Activated naive CD4-positive, alpha-beta T cell treated with anti-CD3 and anti-CD28 coated beads for 36 hours (primary cell): ENCODE data around the gene RARB. TPM values are rescaled to one million over a fixed set of nuclear protein-coding genes. Genes with fewer than 3 reads are reported as not detected.

Source experiments
- CTCF ChIA-PET: fragments of 350-600 bp; sonication (Branson Sonifier 250); formaldehyde crosslinking; loops from one replicate; lab custom pipeline; 2021; ENCODE audit warnings: antibody characterized with exemption; lab: Charles Lee
- DNase-seq: peaks from one replicate; pipeline ENCODE4 v3.0.0-alpha.2; 2020
- H3K27ac Mint-ChIP-seq: one replicate; pipeline ENCODE4 v1.8.0; 2021; ENCODE audit warnings: mild to moderate bottlenecking, mixed read lengths
- H3K27me3 Mint-ChIP-seq: one replicate; pipeline ENCODE4 v1.8.0; 2021; ENCODE audit warnings: low read depth, mixed read lengths
- H3K36me3 Mint-ChIP-seq: one replicate; pipeline ENCODE4 v1.8.0; 2021; ENCODE audit warnings: low read depth, mixed read lengths
- H3K4me1 Mint-ChIP-seq: one replicate; pipeline ENCODE4 v1.8.0; 2021; ENCODE audit warnings: low read depth, mixed read lengths
- H3K4me3 Mint-ChIP-seq: one replicate; pipeline ENCODE4 v1.8.0; 2021; ENCODE audit warnings: mild to moderate bottlenecking, moderate library complexity, mixed read lengths
- H3K9me3 Mint-ChIP-seq: one replicate; pipeline ENCODE4 v1.8.0; 2021; ENCODE audit warnings: mixed read lengths
- intact Hi-C: fragments of 100-400 bp; cut with micrococcal nuclease; formaldehyde crosslinking; loops from one replicate; pipeline ENCODE4 v1.15.1; 2023
- total RNA-seq, 2 experiments: library from RNA; stranded (reverse); gene quantifications; one replicate each; pipeline ENCODE4 v1.2.3, GENCODE V29; 2021

RARB gene
- total RNA-seq, 2 experiments from 2014 or later: not detected

DNA sequence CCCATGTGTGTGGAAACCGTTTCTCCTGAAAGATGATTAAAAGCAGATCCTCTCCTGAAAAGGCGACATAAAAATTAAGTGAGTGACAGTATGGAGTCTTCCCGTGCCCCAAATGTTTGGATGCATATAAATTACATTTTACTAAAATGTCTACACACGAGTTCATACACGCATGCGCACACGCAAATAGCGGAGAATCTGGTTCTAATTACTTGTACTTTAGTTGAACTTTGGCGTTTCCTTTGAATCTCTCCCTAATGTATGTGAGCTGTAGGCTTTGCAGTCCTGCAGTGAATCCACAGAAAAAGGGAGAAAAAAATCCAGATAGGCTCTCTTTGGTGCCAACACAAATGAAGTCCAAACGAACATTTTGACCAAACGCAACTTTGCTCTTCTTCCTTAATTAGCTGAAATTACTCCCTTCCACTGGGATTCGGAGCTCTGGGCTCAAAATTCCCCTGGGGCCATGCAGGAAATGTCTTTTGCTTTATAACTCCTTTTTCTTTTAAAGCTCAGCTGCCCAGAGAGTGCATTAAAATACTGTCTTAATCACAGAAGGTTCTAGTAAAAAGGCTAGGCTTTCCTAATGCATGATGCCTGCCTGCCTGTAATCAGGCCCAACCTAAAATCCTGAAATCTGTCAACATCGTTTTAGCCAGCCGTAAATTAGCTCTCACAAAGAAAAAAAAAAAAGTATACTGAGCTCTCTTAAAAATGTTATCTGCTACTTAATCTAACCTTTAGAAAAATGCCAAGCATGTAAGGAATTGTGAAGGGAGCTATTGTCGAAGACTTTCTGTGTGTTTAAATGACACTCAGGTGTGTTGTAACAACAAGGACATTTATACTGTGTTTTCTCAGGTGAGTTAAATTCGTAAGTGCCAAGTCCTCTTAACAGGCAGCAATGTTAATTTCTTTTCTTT is 26.2 kb downstream of the RARB start:
- no peak for DNase-seq
- no peaks in the 10 kb centered on the region for H3K36me3 Mint-ChIP-seq
- intact Hi-C loops: no loop called here
- peaks cover 3% of the 10 kb centered on the region for H3K27me3 Mint-ChIP-seq
- H3K9me3 Mint-ChIP-seq: no peaks in the 10 kb centered on the region
- H3K27ac Mint-ChIP-seq: no peak overlapping the region
- CTCF ChIA-PET: interaction anchor here (0.9 kb wide), 1 partner anchor 10 kb away, joined by 3 read pairs; no protein-coding TSS in a partner anchor
- H3K4me3 Mint-ChIP-seq: no peak overlapping the region
- H3K4me1 Mint-ChIP-seq: no peaks in the 10 kb centered on the region

DNA sequence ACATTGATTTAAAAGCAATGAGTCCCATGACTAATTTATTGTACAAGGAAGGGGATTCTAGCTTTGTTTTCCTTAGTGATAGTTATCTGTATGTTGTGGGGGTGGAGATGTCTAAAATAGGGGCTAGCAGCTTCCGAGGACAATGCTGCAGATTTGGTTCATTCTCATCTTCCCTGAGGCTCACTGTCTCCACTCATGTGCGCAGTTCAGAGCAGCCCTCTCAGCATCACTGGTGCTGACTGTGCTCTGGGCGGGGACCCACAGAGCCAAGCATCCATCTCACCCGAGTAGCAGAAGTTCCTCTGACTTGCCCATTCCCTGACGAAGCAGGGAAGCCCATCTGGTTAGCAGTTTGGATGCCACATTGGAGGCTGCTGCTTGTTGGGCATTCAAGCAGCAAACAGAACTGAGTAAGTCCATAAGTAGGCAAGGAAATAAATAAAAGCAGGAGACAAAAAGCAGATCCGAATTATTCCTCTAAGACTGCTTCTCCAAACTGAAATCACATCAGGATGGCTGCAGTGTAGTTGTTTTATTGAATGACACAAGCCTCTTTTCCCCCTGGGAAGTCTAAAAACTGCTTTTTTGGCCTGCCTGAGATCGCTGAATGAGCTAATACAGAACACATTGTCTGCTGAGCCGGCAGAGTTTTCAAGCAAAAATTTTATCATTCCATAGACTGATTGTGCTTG is 27.5 kb downstream of the RARB start:
- CTCF ChIA-PET: interaction anchor here (1.6 kb wide), 1 partner anchor 14 kb away, joined by 5 read pairs; no protein-coding TSS in a partner anchor
- H3K4me1 Mint-ChIP-seq: no peaks in the 10 kb centered on the region
- H3K4me3 Mint-ChIP-seq: no peak overlapping the region
- DNase-seq: no peak
- H3K27me3 Mint-ChIP-seq: peaks cover 3% of the 10 kb centered on the region
- H3K9me3 Mint-ChIP-seq: no peaks in the 10 kb centered on the region
- no peaks in the 10 kb centered on the region for H3K36me3 Mint-ChIP-seq
- intact Hi-C loops: no loop called here
- H3K27ac Mint-ChIP-seq: no peak overlapping the region

DNA sequence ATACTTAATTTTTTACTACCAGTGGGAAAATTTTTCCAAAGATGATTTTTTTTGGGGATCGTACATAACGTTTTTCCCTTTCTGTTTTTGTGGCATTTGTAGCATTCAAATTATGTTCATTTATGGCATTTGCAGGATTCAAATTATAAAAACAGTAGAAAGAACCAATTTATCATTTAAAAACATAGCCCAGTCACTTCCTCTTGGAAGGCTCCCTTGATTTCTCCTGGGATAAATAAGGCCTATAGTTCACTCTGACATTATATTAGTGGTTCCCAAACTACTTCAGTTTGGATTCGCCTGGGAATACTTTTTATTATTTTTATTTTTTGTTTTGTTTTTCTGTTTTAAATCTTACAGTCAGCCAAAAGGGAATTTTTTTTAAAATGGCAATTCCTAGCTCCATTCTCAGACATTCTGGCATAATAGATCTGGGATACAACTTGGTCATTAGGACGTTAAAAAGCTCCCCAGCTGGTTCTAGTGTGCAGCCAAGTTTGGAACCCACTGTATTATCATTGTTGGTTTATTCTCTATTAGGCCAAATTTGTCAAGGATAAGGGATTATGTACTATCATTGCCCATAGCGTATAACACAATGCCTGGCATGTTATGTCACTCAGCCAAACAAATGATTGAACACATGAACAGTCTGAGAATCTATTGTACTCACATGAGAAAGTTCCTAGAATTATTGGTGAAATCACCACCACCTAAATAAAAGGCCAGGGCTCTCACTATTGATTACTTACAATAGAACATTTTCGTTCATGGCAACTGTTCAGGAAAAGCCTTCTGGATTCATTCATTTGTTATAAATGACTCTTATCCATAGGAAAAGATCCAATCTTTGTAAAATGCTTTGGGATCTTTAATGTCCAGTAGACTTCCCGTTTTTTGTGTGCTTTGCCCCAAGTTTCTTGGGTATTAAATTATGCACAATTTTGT is 28.9 kb downstream of the RARB start:
- DNase-seq: no peak
- H3K4me3 Mint-ChIP-seq: no peak overlapping the region
- H3K27ac Mint-ChIP-seq: no peak overlapping the region
- H3K4me1 Mint-ChIP-seq: no peaks in the 10 kb centered on the region
- H3K36me3 Mint-ChIP-seq: no peaks in the 10 kb centered on the region
- intact Hi-C loops: no loop called here
- peaks cover 3% of the 10 kb centered on the region for H3K27me3 Mint-ChIP-seq
- H3K9me3 Mint-ChIP-seq: no peaks in the 10 kb centered on the region
- CTCF ChIA-PET: interaction anchor here (1.6 kb wide), 1 partner anchor 15 kb away, joined by 5 read pairs; no protein-coding TSS in a partner anchor

DNA sequence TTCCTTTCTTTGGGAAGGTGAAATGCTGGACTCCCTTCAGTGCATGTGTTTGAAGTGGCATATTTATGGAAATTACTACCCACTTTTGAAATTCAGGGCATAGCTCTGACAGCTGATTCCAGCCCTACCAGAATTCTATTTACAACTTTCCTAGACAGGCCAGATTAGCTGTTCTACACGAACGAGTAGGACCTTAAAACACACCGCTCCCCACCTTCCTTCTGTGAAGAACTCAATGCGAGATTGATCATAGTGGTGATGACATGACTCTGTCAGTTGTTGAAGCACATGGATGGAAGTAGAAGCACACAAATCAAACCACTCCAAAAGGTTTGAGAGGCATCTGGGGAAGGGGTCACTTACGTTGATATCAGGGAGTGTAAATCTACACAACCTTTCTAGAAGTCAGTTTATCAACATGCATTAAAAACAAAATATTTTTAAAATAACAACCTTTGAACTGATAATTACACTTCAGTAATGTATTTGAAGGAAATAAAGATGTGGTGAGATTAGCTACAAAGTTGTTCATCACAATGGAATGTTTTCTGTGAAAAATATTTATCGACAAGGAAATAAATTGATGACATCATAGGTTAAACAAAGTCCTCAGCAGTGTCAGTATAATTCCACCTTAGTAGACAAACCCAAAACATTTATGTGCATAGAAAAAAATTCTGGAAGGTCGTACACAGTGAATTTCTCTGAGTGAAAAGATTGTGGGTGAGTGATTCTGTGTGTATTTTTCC is 29.8 kb downstream of the RARB start:
- no peak for DNase-seq
- CTCF ChIA-PET: no interaction called here
- Mint-ChIP-seq H3K36me3 (no peaks in the 10 kb centered on the region), H3K27ac (no peak overlapping the region), H3K4me3 (no peak overlapping the region), H3K4me1 (no peaks in the 10 kb centered on the region), H3K9me3 (no peaks in the 10 kb centered on the region), H3K27me3 (peaks cover 3% of the 10 kb centered on the region)
- intact Hi-C loops: no loop called here

DNA sequence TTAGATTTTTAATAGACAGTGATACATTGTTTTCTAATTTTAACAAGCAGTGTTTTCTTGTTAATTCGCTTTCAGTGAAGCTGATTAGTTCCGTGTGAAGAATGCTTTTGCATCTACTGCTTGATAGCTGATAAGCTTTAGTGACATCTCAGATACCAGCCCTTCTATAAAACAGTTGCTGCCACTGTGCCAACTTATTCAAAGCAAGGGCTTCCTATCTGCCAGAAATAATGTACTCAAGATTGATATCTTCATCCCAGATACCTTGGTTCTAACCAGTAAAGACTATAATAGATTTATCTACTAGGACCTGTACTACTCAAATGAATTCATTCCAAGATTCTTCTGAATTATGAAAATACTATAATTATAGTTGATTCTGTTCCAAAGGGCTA is 30.4 kb downstream of the RARB start:
- Mint-ChIP-seq H3K36me3 (no peaks in the 10 kb centered on the region), H3K4me3 (no peak overlapping the region), H3K27ac (no peak overlapping the region), H3K27me3 (peaks cover 3% of the 10 kb centered on the region), H3K4me1 (no peaks in the 10 kb centered on the region), H3K9me3 (no peaks in the 10 kb centered on the region)
- DNase-seq: no peak
- CTCF ChIA-PET: no interaction called here
- intact Hi-C loops: no loop called here

DNA sequence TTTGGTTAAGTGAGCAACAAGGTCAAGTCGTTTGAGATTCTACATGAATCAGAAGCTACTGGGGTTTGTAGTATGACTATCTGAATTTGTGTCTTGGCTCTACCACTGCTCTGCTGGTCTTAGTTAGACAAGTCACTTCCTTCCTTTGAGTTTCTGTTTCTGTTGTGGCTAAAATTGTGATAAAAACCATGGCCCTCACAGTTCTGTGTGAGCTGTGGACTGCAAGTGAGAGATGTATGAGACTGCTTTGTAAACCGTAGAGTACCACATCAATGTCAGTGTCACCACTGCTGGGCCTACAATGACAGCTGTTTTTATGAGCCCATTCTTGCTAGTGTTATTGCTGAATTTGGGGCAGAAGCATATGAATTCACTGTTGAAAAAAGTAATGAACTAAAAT is 32.7 kb downstream of the RARB start:
- H3K9me3 Mint-ChIP-seq: no peaks in the 10 kb centered on the region
- intact Hi-C loops: no loop called here
- DNase-seq: no peak
- no peak overlapping the region for H3K27ac Mint-ChIP-seq
- no peaks in the 10 kb centered on the region for H3K4me1 Mint-ChIP-seq
- H3K4me3 Mint-ChIP-seq: no peak overlapping the region
- CTCF ChIA-PET: no interaction called here
- no peaks in the 10 kb centered on the region for H3K36me3 Mint-ChIP-seq
- no peaks in the 10 kb centered on the region for H3K27me3 Mint-ChIP-seq

DNA sequence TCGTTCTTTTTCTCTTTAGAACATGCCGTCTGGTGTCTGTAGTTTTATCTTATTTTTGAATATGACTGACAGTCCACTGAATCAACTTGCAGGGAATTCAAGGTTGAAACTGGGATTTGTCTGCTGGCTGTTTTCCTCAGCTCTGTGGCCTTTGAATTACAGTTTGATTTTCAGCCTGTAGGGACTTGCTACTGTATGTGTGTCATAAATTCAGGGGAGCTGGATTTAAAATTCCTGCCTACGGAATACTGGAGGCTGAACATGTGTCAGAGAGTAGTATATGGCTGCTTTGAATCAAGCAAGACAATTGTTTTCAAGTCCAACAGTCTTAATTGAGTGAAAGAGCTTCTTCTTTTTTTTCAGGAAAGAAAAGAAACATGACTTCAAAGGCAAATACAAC is 33.9 kb downstream of the RARB start:
- intact Hi-C loops: no loop called here
- Mint-ChIP-seq H3K27me3 (no peaks in the 10 kb centered on the region), H3K4me3 (no peak overlapping the region), H3K4me1 (no peaks in the 10 kb centered on the region), H3K9me3 (no peaks in the 10 kb centered on the region), H3K36me3 (no peaks in the 10 kb centered on the region), H3K27ac (no peak overlapping the region)
- CTCF ChIA-PET: no interaction called here
- no peak for DNase-seq

DNA sequence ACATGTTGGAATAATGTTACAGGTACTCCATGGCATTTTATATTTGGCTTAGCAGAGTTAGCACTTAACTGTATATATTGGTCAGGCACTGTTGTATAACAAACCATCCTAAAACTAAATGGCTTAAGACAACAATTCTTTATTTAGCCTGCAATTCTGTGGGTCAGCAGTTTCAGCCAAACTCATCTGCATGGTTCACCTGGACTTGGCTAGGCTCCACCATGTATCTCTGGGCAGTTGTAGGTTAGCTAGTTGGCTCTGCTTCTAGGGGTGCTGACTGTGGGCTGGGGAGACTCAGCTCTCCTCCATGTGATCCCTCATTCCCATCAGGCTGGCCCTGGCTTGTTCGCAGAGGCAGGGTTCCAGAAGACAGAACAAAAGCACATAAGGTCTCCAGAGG is 34.4 kb downstream of the RARB start:
- CTCF ChIA-PET: no interaction called here
- no peaks in the 10 kb centered on the region for H3K27me3 Mint-ChIP-seq
- H3K4me3 Mint-ChIP-seq: no peak overlapping the region
- H3K36me3 Mint-ChIP-seq: no peaks in the 10 kb centered on the region
- intact Hi-C loops: no loop called here
- no peak overlapping the region for H3K27ac Mint-ChIP-seq
- DNase-seq: no peak
- no peaks in the 10 kb centered on the region for H3K4me1 Mint-ChIP-seq
- H3K9me3 Mint-ChIP-seq: no peaks in the 10 kb centered on the region

DNA sequence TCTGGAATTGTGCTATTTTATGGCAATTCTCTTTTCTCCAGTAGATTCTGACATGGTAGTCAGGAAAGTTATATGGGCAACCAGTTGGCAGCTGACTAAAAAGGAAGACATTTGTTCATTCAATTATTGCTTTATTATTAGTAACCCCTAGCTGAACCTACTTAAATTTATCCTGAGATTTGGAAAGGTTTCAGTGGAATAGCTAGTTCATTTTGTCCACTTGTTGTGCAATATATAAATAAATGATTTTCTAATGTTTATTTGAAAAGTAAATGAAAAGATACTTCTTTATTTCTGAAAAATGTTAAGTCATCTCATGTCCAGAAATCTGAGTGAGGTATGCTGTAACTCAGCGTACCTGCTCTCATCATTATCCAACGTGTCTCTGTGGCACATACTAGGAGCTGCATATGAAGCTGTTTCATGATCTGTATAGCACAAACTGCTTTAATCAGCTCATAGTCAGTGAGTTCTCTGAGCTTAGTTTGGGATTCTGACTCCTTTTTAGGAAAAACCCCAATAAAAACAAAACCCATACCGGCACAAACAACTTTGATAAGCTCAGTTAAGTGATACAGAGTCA is 35.9 kb downstream of the RARB start:
- H3K36me3 Mint-ChIP-seq: no peaks in the 10 kb centered on the region
- intact Hi-C loops: no loop called here
- H3K4me3 Mint-ChIP-seq: no peak overlapping the region
- CTCF ChIA-PET: interaction anchor here (0.8 kb wide), 1 partner anchor 173 kb away, joined by 3 read pairs; no protein-coding TSS in a partner anchor
- no peak overlapping the region for H3K27ac Mint-ChIP-seq
- H3K27me3 Mint-ChIP-seq: no peaks in the 10 kb centered on the region
- no peaks in the 10 kb centered on the region for H3K4me1 Mint-ChIP-seq
- DNase-seq: no peak
- no peaks in the 10 kb centered on the region for H3K9me3 Mint-ChIP-seq

DNA sequence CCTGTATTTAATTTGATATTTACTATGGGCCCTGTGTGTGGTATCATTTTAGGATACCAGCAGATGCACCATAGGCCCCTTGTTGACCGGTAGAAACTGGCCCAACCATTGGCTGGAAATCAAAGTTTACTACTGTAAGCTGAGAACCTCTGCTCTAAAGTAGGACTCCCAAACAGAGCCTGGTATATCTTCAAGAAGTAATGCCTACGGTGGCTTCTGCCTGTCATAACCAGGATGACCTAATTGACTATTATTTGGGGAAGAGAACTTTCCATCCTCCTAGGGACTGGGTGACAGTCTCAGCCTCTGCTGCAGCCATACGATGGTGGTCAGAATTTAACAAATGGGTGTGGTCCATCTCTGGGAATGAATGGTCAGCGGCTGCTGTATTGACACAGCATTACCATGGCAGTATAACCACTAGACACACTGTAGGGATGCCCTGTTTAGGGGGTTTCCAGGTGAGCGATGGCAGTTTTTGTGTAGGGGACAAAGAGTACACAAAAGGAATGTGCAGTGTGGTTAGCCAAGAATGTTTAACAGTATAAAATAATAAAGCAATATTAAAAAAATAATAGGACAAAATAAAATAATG is 37.3 kb downstream of the RARB start:
- H3K27me3 Mint-ChIP-seq: no peaks in the 10 kb centered on the region
- H3K9me3 Mint-ChIP-seq: no peaks in the 10 kb centered on the region
- H3K27ac Mint-ChIP-seq: no peak overlapping the region
- intact Hi-C loops: no loop called here
- no peak for DNase-seq
- no peak overlapping the region for H3K4me3 Mint-ChIP-seq
- CTCF ChIA-PET: interaction anchor here (0.7 kb wide), 1 partner anchor 81 kb away, joined by 3 read pairs; no protein-coding TSS in a partner anchor
- no peaks in the 10 kb centered on the region for H3K4me1 Mint-ChIP-seq
- H3K36me3 Mint-ChIP-seq: no peaks in the 10 kb centered on the region

DNA sequence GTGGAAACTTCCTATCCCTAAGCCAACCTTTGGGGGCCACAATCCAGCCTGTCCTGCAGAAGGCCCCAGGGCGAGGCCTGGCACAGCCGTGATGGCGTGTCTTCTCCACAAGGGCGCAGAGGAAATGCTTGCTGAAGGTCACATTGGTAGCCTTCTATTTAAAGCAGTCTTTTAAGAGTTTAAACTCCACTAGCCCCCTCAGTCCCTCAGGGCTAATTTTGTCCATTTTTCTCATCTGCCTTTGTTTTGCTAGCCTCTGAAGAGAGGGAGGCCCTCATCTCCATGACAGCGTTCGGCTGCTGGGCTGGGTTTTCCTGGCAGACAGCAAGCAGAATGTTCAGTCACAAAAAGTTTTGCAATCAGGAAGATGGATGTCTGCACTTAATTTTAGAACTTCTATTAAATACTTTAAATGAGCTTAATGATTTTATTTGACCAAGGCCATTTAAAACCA is 40.8 kb downstream of the RARB start:
- H3K9me3 Mint-ChIP-seq: no peaks in the 10 kb centered on the region
- no peak overlapping the region for H3K27ac Mint-ChIP-seq
- peaks cover 4% of the 10 kb centered on the region for H3K27me3 Mint-ChIP-seq
- H3K4me3 Mint-ChIP-seq: no peak overlapping the region
- DNase-seq: no peak
- H3K36me3 Mint-ChIP-seq: no peaks in the 10 kb centered on the region
- CTCF ChIA-PET: no interaction called here
- H3K4me1 Mint-ChIP-seq: peaks cover 3% of the 10 kb centered on the region
- intact Hi-C loops: no loop called here
